DND-41 (cell line): ENCODE data around the gene KAZN.

Experiments used
- EZH2 ChIP-seq: IDR thresholded peaks from 3 replicates; pipeline ENCODE4 v1.6.1; 2012; ENCODE audit warnings: borderline replicate concordance, low read depth, mild to moderate bottlenecking, moderate library complexity, low read length, inconsistent platforms; ENCODE audit not compliant: severe bottlenecking
- TF ChIP-seq, protein P1 (sequence below): IDR thresholded peaks from 2 replicates; pipeline ENCODE4 v1.5.1; 2012; ENCODE audit warnings: borderline replicate concordance, low read length, moderate library complexity, mild to moderate bottlenecking; ENCODE audit not compliant: poor library complexity, severe bottlenecking; ENCODE audit errors: extremely low read depth

- TF ChIP-seq, protein P1, sequence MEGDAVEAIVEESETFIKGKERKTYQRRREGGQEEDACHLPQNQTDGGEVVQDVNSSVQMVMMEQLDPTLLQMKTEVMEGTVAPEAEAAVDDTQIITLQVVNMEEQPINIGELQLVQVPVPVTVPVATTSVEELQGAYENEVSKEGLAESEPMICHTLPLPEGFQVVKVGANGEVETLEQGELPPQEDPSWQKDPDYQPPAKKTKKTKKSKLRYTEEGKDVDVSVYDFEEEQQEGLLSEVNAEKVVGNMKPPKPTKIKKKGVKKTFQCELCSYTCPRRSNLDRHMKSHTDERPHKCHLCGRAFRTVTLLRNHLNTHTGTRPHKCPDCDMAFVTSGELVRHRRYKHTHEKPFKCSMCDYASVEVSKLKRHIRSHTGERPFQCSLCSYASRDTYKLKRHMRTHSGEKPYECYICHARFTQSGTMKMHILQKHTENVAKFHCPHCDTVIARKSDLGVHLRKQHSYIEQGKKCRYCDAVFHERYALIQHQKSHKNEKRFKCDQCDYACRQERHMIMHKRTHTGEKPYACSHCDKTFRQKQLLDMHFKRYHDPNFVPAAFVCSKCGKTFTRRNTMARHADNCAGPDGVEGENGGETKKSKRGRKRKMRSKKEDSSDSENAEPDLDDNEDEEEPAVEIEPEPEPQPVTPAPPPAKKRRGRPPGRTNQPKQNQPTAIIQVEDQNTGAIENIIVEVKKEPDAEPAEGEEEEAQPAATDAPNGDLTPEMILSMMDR = no peak
- TF ChIP-seq EZH2 = no peak
Observed at GRCh38 chr1:15159166-15159555, 560.7 kb downstream of the KAZN start.
